NCI-H2029 (cell line): ENCODE data around the gene NANOS3.
"Not testable (repeated sequence)": the region's sequence is repeated elsewhere in the genome, so short reads cannot be mapped to it uniquely, and the experiment has no call there.

Experiments
- DNase-seq: peaks from one replicate; lab custom pipeline; 2025; lab: John Stamatoyannopoulos, UW

The NANOS3 gene

GRCh38 chr19:13920940-13921747 lies 44.2 kb downstream of the NANOS3 start:
- peak; percentile 37 for DNase-seq

- DNase-seq = not testable (repeated sequence)
These were observed 45.2 kb downstream of the NANOS3 start for GRCh38 chr19:13922118-13922517.

GRCh38 chr19:13923194-13923987 lies 46.5 kb downstream of the NANOS3 start:
- no peak for DNase-seq

- no peak for DNase-seq
These were observed 49.1 kb downstream of the NANOS3 start for GRCh38 chr19:13926010-13926409.

- no peak for DNase-seq
These were observed 49.8 kb downstream of the NANOS3 start for GRCh38 chr19:13926715-13927114.

- no peak for DNase-seq
These were observed 52.4 kb downstream of the NANOS3 start for GRCh38 chr19:13929340-13929739.

- DNase-seq = no peak
These were observed 53.0 kb downstream of the NANOS3 start for GRCh38 chr19:13929956-13930355.
